NCI-H2107 treated with DMSO at 0.1 percent for 48 hours (cell line): Measurements from ENCODE around the gene APOBR.
"Not testable (repeated sequence)": the region's sequence is repeated elsewhere in the genome, so short reads cannot be mapped to it uniquely, and the experiment has no call there.

Experiments
- DNase-seq: peaks from one replicate; lab custom pipeline; 2025; ENCODE audit not compliant: unreplicated experiment; lab: John Stamatoyannopoulos, UW

APOBR gene

GRCh38 chr16:28498666-28499381 is 4.4 kb downstream of the APOBR start:
- no peak for DNase-seq

DNA sequence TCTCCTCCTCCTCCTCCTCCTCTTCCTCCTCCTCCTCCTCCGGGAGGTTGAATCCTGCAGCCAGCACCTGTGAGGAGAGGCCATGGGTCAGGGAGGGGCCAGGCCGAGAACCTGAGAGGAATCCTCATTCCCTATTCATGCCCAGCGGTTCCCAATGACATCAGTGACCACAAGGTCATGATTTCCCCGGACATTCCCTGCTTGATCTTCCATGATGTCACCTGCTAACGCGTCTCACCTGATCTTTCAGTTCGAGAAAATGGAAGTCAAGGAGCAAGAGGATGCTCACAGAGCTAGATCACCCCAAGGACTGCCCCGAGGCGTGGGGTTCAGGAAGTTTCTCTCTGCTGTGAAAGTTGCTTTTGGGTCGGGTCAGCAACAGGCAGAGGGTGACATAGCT is 5.4 kb downstream of the APOBR start:
- DNase-seq = no peak

DNA sequence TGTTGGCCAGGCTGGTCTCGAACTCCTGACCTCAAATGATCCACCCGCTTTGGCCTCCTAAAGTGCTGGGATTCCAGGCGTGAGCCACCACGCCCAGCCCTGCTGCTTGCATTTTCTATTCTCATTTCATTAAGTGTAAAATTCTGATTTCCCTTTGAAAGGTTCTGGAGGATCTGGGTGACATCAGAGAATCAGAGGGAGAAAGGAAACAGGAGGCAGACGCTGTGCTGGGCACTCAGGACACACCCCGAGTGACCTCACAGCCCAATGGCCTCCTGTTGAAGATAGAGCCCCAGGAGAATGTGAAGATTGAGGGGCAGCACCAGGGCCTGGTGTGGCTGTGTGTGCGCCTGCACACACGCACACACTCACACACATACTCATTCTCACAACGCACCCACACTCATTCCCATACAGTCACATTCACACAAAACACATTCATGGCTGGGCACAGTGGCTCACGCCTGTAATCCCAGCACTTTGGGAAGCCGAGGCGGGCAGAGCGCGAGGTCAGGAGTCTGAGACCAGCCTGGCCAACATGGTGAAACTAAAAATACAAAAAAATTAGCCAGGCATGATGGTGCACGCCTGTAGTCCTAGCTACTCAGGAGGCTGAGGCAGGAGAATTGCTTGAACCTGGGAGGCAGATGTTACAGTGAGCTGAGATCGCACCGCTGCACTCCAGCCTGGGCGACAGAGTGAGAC is 6.2 kb downstream of the APOBR start:
- DNase-seq = not testable (repeated sequence)

DNA sequence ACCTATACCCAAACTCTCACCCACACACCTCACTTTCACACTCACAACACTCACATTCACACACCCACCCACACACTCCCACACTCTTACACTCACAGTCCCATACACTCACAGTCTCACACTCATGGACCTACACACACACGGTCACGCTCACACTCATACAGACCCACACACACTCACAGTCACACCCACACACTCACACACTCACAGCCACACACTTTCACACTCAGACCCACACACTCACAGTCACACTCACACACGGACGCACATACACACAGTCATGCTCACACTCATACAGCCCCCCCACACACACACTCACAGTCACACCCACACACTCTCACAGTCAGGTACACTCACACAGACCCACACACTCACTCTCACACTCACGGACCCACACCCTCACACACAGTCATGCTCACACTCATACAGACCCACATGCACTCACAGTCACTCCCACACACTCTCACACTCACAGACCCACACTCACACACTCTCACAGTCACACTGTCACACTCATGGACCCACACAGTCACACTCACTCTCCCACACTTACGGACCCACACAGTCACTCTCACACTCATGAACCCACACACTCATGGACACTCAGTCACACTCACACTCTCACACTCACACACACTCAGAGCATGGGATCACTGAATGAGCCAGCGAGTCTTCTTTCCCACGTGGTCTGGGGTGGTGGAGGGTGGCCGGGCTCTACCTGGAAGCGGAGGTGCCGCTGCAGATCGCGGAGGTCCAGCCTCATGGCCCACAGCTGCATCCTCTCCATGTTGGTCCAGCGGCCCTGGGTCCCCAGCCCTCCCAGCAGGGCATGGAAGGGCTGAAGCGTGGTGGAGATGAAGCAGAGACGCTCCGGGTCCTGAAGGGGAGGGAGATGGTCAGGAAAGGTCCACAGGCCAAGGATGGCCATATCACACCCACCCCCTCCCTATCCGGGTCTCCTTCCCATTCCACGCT is 7.1 kb downstream of the APOBR start:
- DNase-seq = no peak

DNA sequence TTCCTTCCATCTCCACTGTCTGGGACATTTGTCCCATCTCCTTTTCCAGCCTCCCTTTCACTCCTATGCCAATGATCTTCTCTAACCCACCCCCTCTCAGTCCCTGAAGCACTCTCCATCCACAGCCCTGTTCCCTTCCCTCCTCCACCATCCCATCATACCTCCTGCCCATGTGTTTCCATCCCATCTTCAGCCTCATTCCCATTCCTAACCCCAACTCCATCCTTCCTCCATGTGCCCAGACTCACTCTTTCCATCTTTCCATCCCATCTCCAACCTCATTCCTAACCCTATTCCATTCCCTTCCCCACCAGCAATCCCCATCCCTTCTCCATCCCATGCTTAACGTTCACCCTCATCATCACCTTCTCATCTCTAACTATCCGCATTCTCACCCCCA is 7.8 kb downstream of the APOBR start:
- DNase-seq = no peak

GRCh38 chr16:28503470-28504259 is 9.2 kb downstream of the APOBR start:
- no peak for DNase-seq

DNA sequence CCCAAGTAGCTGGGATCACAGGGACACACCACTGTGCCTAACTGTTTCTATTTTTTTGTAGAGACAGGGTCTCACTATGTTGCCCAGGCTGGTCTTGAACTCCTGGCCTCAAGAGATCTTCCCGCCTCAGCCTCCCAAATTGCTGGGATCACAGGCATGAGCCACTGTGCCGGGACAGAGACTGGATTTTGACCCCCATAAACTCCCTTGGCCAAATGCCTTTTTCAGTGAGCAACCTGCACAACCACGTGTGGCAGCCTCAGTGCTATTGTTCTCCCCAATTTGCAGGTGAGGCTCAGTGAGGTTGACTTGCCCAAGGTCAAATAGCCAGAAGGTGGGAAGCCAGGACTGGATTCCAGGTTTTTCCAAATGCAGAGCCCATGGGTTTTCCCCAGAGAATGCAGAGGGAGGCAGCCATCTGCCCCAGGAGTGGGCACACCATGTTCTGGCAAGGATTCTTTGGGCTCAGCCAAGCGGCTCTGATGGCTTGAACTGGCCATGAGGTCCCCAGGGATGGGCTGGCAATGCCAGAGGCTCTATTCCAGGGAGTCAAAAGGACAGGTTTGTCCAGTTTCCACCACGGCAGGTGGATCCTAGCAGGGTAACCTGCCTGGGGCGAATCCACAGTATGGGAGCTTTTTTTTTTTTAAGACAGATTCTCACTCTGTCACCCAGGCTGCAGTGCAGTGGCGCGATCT is 10.4 kb downstream of the APOBR start:
- no peak for DNase-seq

DNA sequence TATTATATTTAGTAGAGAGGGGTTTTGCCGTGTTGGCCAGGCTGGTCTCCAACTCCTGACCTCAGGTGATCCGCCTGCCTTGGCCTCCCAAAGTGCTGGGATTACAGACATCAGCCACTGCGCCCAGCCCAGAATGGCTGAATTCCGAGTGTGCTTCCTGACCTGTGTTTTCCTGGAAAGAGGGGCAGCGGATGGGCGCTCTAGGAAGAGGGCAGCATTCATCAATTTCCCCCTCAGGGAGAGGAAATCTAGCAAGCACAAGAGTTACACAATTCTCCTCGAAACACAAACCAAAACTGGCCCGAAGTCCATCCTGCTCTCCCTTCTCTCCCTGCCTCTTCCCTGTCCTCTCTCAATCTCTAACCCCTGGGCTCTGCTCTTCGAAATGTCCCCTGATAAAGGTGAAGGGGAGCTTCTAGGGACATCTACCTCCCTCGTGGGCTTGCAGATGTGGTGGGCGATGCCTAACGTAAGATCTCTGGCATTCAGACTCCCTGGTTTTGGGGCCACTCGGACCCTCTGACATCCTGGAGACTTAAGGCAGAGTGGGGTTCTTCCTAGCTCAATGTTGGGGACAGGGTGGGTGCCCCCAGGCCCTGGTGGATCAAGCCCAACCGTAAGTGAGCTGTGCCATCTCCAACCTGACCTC is 11.2 kb downstream of the APOBR start:
- no peak for DNase-seq

- no peak for DNase-seq
Observed at GRCh38 chr16:28511031-28511430, 16.6 kb downstream of the APOBR start.

- DNase-seq = no peak
Observed at GRCh38 chr16:28511801-28512789, 17.7 kb downstream of the APOBR start.

DNA sequence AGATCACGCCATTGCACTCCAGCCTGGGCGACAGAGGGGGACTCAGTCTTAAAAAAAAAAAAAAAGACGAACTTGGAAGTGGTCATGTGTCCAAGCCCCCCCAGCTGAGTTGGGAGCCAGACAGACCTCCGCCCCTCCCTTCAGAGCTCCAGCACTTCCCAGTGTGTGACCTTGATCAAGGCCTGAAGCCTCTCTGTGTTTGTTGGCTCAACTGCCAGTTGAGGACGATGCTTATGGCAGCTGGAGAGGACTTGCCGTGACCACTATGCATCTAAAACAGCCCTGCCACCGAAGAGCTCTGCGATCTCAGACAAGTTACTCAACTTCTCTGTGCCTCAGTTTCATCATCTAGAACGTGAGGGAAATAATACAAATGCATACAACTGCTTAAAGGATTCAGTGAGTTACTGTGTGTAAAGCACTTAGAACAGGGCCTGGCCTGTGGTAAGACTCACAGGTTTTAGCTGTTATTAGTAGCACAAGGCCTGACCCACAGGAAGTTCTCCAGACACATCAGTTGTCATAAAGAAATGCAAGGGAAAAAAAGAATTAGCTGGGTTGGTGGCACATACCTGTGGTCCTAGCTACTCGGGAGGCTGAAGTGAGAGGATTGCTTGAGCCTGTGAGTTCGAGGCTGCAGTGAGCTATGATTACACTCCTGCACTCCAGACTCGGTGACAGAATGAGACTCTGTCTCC is 19.2 kb downstream of the APOBR start:
- DNase-seq = no peak

GRCh38 chr16:28514246-28514645 is 19.8 kb downstream of the APOBR start:
- DNase-seq = no peak

DNA sequence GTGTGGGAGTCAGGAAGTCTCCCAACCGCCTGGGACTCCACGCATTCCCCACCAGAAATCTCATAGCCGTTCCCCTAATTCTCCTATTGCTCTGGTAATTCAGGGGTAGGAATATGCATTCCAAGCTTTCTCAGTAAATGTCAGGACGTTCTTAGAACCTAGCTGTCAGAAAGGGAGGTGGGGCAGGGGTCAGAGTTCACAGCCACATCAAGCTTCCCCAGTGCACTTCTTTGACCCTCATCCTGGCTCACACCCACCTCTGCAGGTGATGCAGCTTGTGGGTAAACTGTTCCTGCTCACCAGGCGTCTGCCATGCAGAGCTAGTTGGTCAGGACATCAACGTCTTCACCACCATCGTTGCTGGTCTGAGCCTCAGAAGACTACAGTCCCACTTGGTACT is 26.2 kb downstream of the APOBR start:
- DNase-seq = no peak

GRCh38 chr16:28521436-28521835 is 27.0 kb downstream of the APOBR start:
- DNase-seq = no peak

DNA sequence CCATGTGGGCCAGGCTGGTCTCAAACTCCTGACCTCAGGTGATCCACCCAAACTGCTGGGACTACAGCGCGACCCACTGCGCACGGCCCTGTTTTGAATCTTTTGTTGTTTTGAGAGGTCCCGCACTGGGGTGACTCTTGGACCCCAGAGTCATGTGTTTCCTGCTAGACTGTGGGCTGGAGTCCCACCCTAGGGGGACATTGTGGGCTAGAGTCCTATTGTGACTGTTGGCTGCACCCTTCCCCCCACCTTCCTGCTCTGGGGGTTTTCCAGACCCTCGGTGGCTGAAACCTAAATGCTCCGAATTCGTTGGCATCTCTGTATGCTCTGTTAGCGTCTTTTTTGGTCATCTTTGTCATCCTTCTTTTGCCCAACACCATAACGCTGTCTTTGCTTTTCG is 28.3 kb downstream of the APOBR start:
- no peak for DNase-seq

DNA sequence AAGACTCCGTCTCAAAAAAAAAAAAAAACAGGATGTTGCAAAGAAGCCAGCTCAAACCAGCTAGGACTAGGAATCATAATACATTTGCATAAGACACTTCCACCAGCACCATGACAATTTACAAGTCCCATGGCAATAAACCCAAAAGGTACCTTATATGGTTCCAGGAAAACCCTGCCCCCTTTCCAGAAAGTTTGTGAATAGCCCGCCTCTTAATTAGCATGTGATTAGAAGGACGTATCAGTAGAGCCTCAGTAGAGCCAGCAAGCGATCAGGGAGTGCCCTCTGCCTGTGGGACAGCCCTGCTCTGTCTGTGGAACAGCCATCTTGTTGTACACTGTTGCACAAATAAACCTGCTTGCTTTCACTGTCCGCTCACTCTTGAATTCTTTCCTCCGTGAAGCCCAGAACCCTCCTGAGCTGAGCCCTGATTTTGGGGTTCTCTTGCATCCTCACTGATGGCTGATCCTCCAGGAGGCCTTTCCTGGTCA is 30.3 kb downstream of the APOBR start:
- no peak for DNase-seq

- DNase-seq = no peak
Observed at GRCh38 chr16:28526201-28527099, 32.0 kb downstream of the APOBR start.
